Transverse colon (tissue), 4 donors: ENCODE results near the gene CHMP6. TPM values are rescaled to one million over a fixed set of nuclear protein-coding genes. Genes with fewer than 3 reads are reported as not detected.
A peak's percentile ranks its signal among the peaks of the same experiment; 100 is the strongest.

ENCODE experiments used
- DNase-seq: peaks from one replicate; pipeline ENCODE4 v3.0.0-alpha.2; 2019
- H3K27ac ChIP-seq, 4 donors: fragments of 200-600 bp; sonication (generic); 2 replicates each; pipeline ENCODE4 v1.5.1; 2016 to 2018; ENCODE audit warnings: inconsistent platforms in 4 of 4
- H3K27me3 ChIP-seq: fragments of 200-600 bp; sonication (generic); 2 replicates; pipeline ENCODE4 v1.5.1; 2017; ENCODE audit warnings: inconsistent platforms
- H3K36me3 ChIP-seq, 4 donors: fragments of 200-600 bp; sonication (generic); 2 replicates each; pipeline ENCODE4 v1.5.1; 2017 to 2019; ENCODE audit warnings: inconsistent platforms in 4 of 4
- H3K4me1 ChIP-seq, 4 donors: fragments of 200-600 bp; sonication (generic); 2 replicates each; pipeline ENCODE4 v1.5.1; 2017 to 2020; ENCODE audit warnings: inconsistent platforms in 4 of 4
- H3K4me3 ChIP-seq, 4 donors: fragments of 200-600 bp; sonication (generic); 1 replicate in 1 of 4; 2 replicates in 3 of 4; pipeline versions ENCODE4 v1.5.1 to v1.6.1; 2017 to 2019; ENCODE audit warnings: inconsistent platforms in 4 of 4
- H3K9me3 ChIP-seq, 2 donors: fragments of 200-600 bp; sonication (generic); 2 replicates each; pipeline ENCODE4 v1.5.1; 2017 to 2019; ENCODE audit warnings: inconsistent platforms in 2 of 2
- EP300 ChIP-seq: sonication (generic); formaldehyde crosslinking; IDR thresholded peaks from one replicate; pipeline ENCODE4 v1.6.1; 2017; ENCODE audit warnings: antibody characterized with exemption, low read depth
- POLR2A ChIP-seq: fragments of 450-650 bp; IDR thresholded peaks from one replicate; pipeline ENCODE4 v1.6.1; 2016; ENCODE audit warnings: antibody characterized with exemption, mild to moderate bottlenecking, moderate library complexity
- POLR2AphosphoS5 ChIP-seq, 3 donors: sonication (generic); formaldehyde crosslinking; IDR thresholded peaks; one replicate each; pipeline ENCODE4 v1.6.1; 2016; ENCODE audit warnings: antibody characterized with exemption in 3 of 3
- WGBS, 2 donors: methylation state at CpG; one replicate each; pipeline ENCODE4 v1.1.5; 2018; ENCODE audit warnings: low coverage in 1 of 2; 5-methylcytosine and 5-hydroxymethylcytosine counted together
- in situ Hi-C, 4 donors: fragments of 200-750 bp; cut with MboI; loops; one replicate each; pipeline versions ENCODE4 v1.15.0 to v1.15.1; 2017; ENCODE audit warnings: low sequenced_read_pairs in 3 of 4, low pct_ligation_motif_present in 1 of 4, low pct_unique_long_range_greater_than_20kb in 1 of 4
- intact Hi-C: fragments of 100-400 bp; cut with DNase I; formaldehyde crosslinking; loops from one replicate; pipeline ENCODE4 v1.15.1; 2023; ENCODE audit warnings: low total_unique reads
- total RNA-seq, 4 donors: library from RNA; depleted of rRNA; stranded (reverse); fragments of >200 nt; gene quantifications; one replicate each; pipeline ENCODE4 v1.1.0, GENCODE V29; 2016
- TF ChIP-seq, protein P1 (sequence below), 5 experiments: fragments of 200-600 bp in 3 of 5; fragments of 450-650 bp in 2 of 5; sonication (generic) in 3 of 5; IDR thresholded peaks; 1 replicate in 2 of 5; 2 replicates in 3 of 5; pipeline ENCODE4 v1.5.1; 2016 to 2017; ENCODE audit warnings: antibody characterized with exemption in 5 of 5, inconsistent platforms in 3 of 5, mild to moderate bottlenecking in 2 of 5, moderate library complexity in 1 of 5

The CHMP6 gene
- total RNA-seq, 4 donors from 2014 or later = 38.6 to 107 (median 41.7) TPM

GRCh38 chr17:80955078-80955477 is 36.6 kb upstream of the CHMP6 start:
- in situ Hi-C loops = no loop called here
- 71 to 88% methylated on average over 3 to 5 of the region's 5 CpGs for WGBS, 2 donors
- intact Hi-C loops = no loop called here

GRCh38 chr17:80955671-80956280 is 35.9 kb upstream of the CHMP6 start:
- TF ChIP-seq POLR2A (no peak), POLR2AphosphoS5 (IDR thresholded peaks at IDR 0.05) (no peak), EP300 (no peak)
- TF ChIP-seq, protein P1, sequence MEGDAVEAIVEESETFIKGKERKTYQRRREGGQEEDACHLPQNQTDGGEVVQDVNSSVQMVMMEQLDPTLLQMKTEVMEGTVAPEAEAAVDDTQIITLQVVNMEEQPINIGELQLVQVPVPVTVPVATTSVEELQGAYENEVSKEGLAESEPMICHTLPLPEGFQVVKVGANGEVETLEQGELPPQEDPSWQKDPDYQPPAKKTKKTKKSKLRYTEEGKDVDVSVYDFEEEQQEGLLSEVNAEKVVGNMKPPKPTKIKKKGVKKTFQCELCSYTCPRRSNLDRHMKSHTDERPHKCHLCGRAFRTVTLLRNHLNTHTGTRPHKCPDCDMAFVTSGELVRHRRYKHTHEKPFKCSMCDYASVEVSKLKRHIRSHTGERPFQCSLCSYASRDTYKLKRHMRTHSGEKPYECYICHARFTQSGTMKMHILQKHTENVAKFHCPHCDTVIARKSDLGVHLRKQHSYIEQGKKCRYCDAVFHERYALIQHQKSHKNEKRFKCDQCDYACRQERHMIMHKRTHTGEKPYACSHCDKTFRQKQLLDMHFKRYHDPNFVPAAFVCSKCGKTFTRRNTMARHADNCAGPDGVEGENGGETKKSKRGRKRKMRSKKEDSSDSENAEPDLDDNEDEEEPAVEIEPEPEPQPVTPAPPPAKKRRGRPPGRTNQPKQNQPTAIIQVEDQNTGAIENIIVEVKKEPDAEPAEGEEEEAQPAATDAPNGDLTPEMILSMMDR (IDR thresholded peaks at IDR 0.05) = no peak
- Histone ChIP-seq H3K27me3 (no peaks in the 10 kb centered on the region), H3K9me3 (no peaks in the 10 kb centered on the region), H3K27ac (no peak overlapping the region), H3K4me3 (no peak overlapping the region), H3K36me3 (no peaks in the 10 kb centered on the region), H3K4me1 (peaks cover 11 to 21% (median 18%) of the 10 kb centered on the region in 4 donors)
- WGBS, 2 donors = 79 to 86% methylated on average over 9 to 16 of the region's 16 CpGs
- no peak for DNase-seq
- in situ Hi-C loops (no loop called here), intact Hi-C loops (no loop called here)

More at GRCh38 chr17:80955078-80955477, 36.6 kb upstream of the CHMP6 start:
- Histone ChIP-seq H3K27ac (no peak overlapping the region), H3K9me3 (no peaks in the 10 kb centered on the region), H3K4me1 (peaks cover 11 to 15% (median 14%) of the 10 kb centered on the region in 4 donors), H3K4me3 (no peak overlapping the region), H3K36me3 (no peaks in the 10 kb centered on the region), H3K27me3 (no peaks in the 10 kb centered on the region)
- DNase-seq = no peak
- TF ChIP-seq, protein P1 (IDR thresholded peaks at IDR 0.05) = no peak
- TF ChIP-seq EP300 (no peak), POLR2A (no peak), POLR2AphosphoS5 (IDR thresholded peaks at IDR 0.05) (no peak)

DNA sequence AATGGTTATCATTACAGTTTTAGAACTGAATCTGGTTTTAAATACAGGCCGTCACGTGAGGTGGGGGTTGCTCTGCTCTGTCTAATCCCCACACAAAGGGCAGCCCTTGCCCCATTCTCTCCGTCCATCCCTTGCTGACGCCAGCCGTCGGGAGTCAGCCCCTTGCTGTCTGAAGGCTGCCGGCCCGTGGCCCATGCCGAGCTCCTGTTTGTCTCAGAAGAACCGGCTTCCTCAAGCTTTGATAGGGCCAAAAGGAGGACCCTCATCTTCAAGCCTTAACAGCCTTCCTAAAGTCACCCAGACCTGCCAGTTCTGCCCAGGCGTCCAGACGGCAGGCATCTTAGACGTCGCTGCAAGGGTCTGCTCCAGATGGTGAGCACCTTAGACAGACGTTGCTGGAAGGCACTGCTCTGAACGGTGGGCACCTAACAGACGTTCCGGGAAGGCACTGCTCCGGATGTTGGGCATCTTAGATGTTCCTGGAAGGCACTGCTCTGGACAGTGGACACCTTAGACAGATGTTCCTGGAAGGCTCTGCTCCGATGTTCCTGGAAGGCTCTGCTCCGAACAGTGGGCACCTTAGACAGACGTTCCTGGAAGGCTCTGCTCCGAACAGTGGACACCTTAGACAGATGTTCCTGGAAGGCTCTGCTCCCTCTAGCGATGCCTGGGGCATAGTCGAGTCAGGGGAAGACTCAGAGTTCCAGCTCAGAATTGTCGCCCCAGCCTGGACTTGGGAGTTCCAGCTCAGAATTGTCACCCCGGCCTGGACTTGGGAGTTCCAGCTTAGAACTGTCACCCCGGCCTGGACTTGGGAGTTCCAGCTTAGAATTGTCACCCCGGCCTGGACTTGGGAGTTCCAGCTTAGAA is 35.1 kb upstream of the CHMP6 start:
- intact Hi-C loops = no loop called here
- TF ChIP-seq EP300 (no peak), POLR2A (no peak), POLR2AphosphoS5 (IDR thresholded peaks at IDR 0.05) (no peak)
- TF ChIP-seq, protein P1 (IDR thresholded peaks at IDR 0.05) = no peak
- H3K9me3 ChIP-seq = no peaks in the 10 kb centered on the region
- WGBS, 2 donors = 88% methylated on average over 26 of the region's 29 CpGs; no CpG with 5 or more reads in 1 of the 2 donors
- H3K4me1 ChIP-seq = peaks cover 11 to 28% (median 18%) of the 10 kb centered on the region in 4 donors
- no peaks in the 10 kb centered on the region for H3K36me3 ChIP-seq
- H3K4me3 ChIP-seq = no peak overlapping the region
- no peak overlapping the region for H3K27ac ChIP-seq
- H3K27me3 ChIP-seq = no peaks in the 10 kb centered on the region
- no peak for DNase-seq
- in situ Hi-C loops = no loop called here

DNA sequence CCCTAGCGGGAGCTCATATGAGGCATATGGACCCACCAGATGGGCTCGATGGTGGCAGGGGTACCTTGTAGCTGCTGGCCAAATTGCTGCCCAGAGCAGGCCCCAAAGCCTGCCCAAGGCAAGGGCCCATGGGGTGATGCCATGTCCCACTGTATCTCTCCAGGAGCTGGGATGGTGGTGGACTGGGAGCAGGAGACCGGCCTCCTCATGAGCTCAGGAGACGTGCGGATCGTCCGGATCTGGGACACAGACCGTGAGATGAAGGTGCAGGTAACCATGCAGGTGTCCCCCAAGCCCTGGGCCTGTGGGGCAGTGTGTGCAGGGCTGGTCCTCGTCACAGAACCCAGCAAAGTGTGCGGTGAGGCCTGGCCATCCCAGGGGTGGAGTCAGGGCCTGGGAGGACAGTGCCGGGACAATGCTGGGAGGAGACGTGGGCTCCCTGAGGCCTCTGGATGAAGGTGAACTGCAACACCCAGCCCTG is 34.1 kb upstream of the CHMP6 start:
- Histone ChIP-seq H3K27ac (peak overlapping the region in 1 of 4 donors; percentile 92), H3K9me3 (no peaks in the 10 kb centered on the region), H3K36me3 (no peaks in the 10 kb centered on the region), H3K27me3 (no peaks in the 10 kb centered on the region), H3K4me3 (no peak overlapping the region), H3K4me1 (peaks cover 11 to 32% (median 18%) of the 10 kb centered on the region in 4 donors)
- TF ChIP-seq EP300 = no peak
- TF ChIP-seq, protein P1 (IDR thresholded peaks at IDR 0.05) = no peak
- no peak for TF ChIP-seq POLR2A
- no peak for TF ChIP-seq POLR2AphosphoS5 (IDR thresholded peaks at IDR 0.05)
- 93% methylated on average over 12 of the region's 12 CpGs; no CpG with 5 or more reads in 1 of the 2 donors for WGBS, 2 donors
- DNase-seq = no peak
- intact Hi-C loops (no loop called here), in situ Hi-C loops (no loop called here)
